ENCODE data around the gene AIFM2. TPM values are rescaled to one million over a fixed set of nuclear protein-coding genes. Genes with fewer than 3 reads are reported as not detected.

AIFM2 gene
- total and polyA plus RNA-seq, 2 of the 13 experiments (the other 11 are each of a cell fraction or from before 2014, with no cell fraction given) = 20.3 to 29.5 TPM

GRCh38 chr10:70146489-70147258 is 14.0 kb upstream of the AIFM2 start, which contains the start of gene TYSND1 (continued):
- TF ChIP-seq PHF8 (CRISPR knock-in tag; IDR thresholded peaks at IDR 0.05) (peak; percentile 68; the same call in 1 of the 2 replicates), JDP2 (CRISPR knock-in tag; IDR thresholded peaks at IDR 0.05; ENCODE audit: borderline replicate concordance) (no peak), LCORL (IDR thresholded peaks at IDR 0.05) (no peak), LCORL (CRISPR knock-in tag; IDR thresholded peaks at IDR 0.05) (peak; percentile 68), NFAT5 (CRISPR knock-in tag; IDR thresholded peaks at IDR 0.05) (no peak), GABPA (IDR thresholded peaks at IDR 0.05; ENCODE audit: low read depth, low read length) (no peak), GABPA (CRISPR knock-in tag; IDR thresholded peaks at IDR 0.05; ENCODE audit: low read depth) (peak; percentile 54; the same call in 1 of the 2 replicates), CBX1 (IDR thresholded peaks at IDR 0.05; ENCODE audit: low read depth) (peak; percentile 67), FUBP1 (CRISPR knock-in tag; IDR thresholded peaks at IDR 0.05; ENCODE audit: borderline replicate concordance) (no peak), CBX5 (CRISPR knock-in tag; IDR thresholded peaks at IDR 0.05; ENCODE audit: borderline replicate concordance) (peak; percentile 44; the same call in 1 of the 2 replicates), MAFK (conservative IDR thresholded peaks at IDR 0.05 in 1 of 2, IDR thresholded peaks at IDR 0.05 in 1 of 2; ENCODE audit: low read length in 2 of 2) (no peak), ZBTB46 (CRISPR knock-in tag; IDR thresholded peaks at IDR 0.05; ENCODE audit: borderline replicate concordance) (peak; percentile 86; the same call in 1 of the 2 replicates), RERE (CRISPR knock-in tag; IDR thresholded peaks at IDR 0.05; ENCODE audit: low read depth) (no peak)

All from HepG2 (cell line).